Hematopoietic multipotent progenitor cell treated with erythropoietin and hydrocortisone succinate and interleukin-3 and kit ligand, for 15 days (in vitro differentiated cells): ENCODE data around the gene GPR4.

Experiments used
- DNase-seq: peaks from one replicate; pipeline ENCODE4 v3.0.0-alpha.2; 2015; ENCODE audit warnings: low spot score

Gene GPR4

GRCh38 chr19:45547965-45548609, 53.9 kb downstream of the GPR4 start:
- no peak for DNase-seq

GRCh38 chr19:45547211-45547770, 54.7 kb downstream of the GPR4 start:
- no peak for DNase-seq

- no peak for DNase-seq
Observed at GRCh38 chr19:45542234-45542668, 59.8 kb downstream of the GPR4 start.
